Gastrocnemius medialis (tissue), 4 donors: ENCODE results near the gene AP3M1.

Experiments used
- CTCF ChIP-seq, 5 experiments: fragments of 450-650 bp in 3 of 5; fragments of 200-600 bp in 2 of 5; sonication (generic) in 2 of 5; IDR thresholded peaks in 4 of 5; conservative IDR thresholded peaks in 1 of 5; 1 replicate in 4 of 5; 2 replicates in 1 of 5; pipeline ENCODE4 v1.5.1; 2016 to 2019; ENCODE audit warnings: antibody characterized with exemption in 5 of 5, mild to moderate bottlenecking in 3 of 5, moderate library complexity in 3 of 5
- POLR2A ChIP-seq, 2 donors: fragments of 450-650 bp; IDR thresholded peaks; one replicate each; pipeline ENCODE4 v1.6.1; 2017; ENCODE audit warnings: antibody characterized with exemption in 2 of 2, mild to moderate bottlenecking in 2 of 2, moderate library complexity in 2 of 2

GRCh38 chr10:74071157-74071556, 79.5 kb downstream of the AP3M1 start:
- TF ChIP-seq CTCF (IDR thresholded peaks at IDR 0.05 in 4 of 5, conservative IDR thresholded peaks at IDR 0.05 in 1 of 5) (no peak), POLR2A (IDR thresholded peaks at IDR 0.05) (no peak)
